Measurements from ENCODE around the gene OR5AS1.

- TF ChIP-seq MYC (IDR thresholded peaks at IDR 0.05; ENCODE audit: low read depth, low read length): no peak
- TF ChIP-seq, protein P1, sequence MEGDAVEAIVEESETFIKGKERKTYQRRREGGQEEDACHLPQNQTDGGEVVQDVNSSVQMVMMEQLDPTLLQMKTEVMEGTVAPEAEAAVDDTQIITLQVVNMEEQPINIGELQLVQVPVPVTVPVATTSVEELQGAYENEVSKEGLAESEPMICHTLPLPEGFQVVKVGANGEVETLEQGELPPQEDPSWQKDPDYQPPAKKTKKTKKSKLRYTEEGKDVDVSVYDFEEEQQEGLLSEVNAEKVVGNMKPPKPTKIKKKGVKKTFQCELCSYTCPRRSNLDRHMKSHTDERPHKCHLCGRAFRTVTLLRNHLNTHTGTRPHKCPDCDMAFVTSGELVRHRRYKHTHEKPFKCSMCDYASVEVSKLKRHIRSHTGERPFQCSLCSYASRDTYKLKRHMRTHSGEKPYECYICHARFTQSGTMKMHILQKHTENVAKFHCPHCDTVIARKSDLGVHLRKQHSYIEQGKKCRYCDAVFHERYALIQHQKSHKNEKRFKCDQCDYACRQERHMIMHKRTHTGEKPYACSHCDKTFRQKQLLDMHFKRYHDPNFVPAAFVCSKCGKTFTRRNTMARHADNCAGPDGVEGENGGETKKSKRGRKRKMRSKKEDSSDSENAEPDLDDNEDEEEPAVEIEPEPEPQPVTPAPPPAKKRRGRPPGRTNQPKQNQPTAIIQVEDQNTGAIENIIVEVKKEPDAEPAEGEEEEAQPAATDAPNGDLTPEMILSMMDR (IDR thresholded peaks at IDR 0.05; ENCODE audit: low read depth, low read length): no peak
Measured at GRCh38 chr11:55994525-55994924, 32.9 kb upstream of the OR5AS1 start, which contains the start of gene OR5F1.
